ENCODE data around the gene SPATA31D1.

Gene SPATA31D1

GRCh38 chr9:82022121-82022520, 33.5 kb downstream of the SPATA31D1 start:
- DNase-seq: no peak

GRCh38 chr9:82024908-82025307, 36.3 kb downstream of the SPATA31D1 start:
- no peak for DNase-seq

DNA sequence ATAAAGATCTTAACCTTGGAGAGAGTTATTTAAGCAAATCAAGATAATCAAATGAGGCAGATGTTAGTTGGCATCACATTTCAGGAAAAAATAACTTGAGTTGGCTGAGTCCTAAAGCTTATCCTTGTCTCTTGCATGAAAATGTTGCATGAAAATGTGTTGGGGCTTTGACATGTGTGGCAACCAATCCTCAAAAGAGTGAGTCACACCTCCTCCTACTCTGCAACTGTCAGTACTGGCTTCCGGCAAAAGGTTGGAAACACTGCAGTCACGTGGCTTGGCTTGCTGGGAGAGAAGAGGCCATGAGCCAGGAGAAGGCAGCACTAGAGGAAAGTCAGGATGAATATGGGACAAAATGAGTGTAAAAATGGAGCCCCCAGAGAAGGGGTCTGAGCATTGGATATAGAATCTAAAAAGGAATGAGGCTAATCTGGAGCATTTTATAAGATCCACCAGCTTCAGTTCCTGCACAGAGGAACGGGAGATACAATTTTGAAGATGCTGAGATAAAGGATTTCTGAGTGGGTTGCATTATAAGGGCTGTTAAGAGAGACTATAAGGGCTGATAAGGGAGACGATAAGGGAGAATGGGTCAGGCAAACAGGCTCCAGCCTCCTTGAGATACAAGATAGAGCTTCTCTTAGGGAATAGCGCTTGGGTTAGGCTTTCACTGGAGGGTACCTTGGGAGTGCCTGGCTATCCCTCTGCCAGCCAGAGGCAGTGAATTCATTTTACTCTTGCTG, 43.1 kb downstream of the SPATA31D1 start:
- DNase-seq: no peak

GRCh38 chr9:82034956-82035731, 46.6 kb downstream of the SPATA31D1 start:
- no peak for DNase-seq

DNA sequence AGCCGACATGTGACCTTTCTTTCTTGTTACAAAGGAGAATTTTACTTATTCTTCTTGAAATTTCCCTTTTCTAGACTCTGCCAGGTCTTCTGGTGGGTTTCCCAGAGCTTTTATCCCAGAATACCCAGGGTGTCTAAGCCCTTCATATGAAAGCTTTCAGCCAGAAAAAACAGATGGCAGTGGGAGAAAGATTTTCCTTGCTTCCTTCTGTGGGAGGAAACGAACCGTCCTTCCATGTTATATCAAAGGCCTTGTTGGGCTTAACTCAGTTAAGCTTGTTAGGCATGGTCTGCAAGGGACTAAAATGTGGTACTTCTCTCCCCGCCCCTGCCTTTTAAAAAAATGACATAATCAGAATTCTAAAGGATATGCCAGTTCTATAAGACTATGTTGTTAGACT, 47.5 kb downstream of the SPATA31D1 start:
- DNase-seq: no peak

GRCh38 chr9:82037126-82037525, 48.6 kb downstream of the SPATA31D1 start:
- no peak for DNase-seq

- DNase-seq: no peak
These were observed 50.3 kb downstream of the SPATA31D1 start for GRCh38 chr9:82038897-82039296.

Measured in activated naive CD4-positive, alpha-beta T cell treated with anti-CD3 and anti-CD28 coated beads, Interleukin-2, amount 50 U/mL, for 16 hours (primary cell).